ENCODE data around the gene KDM1A.

Gene KDM1A

GRCh38 chr1:23018661-23019093 lies 591 bp upstream of the KDM1A start:
- peak; percentile 23 for ATAC-seq
- TF ChIP-seq ZC3H10 (CRISPR knock-in tag; IDR thresholded peaks at IDR 0.05) (no peak; the same call in 1 of the 2 replicates), RARB (CRISPR knock-in tag; IDR thresholded peaks at IDR 0.05) (no peak), ZNF8 (CRISPR knock-in tag; IDR thresholded peaks at IDR 0.05) (no peak), CSDC2 (CRISPR knock-in tag; IDR thresholded peaks at IDR 0.05) (no peak), SNAI2 (CRISPR knock-in tag; IDR thresholded peaks at IDR 0.05) (no peak), CSRNP3 (CRISPR knock-in tag; IDR thresholded peaks at IDR 0.05) (no peak), TSHZ2 (CRISPR knock-in tag; IDR thresholded peaks at IDR 0.05) (no peak), TOX (CRISPR knock-in tag; IDR thresholded peaks at IDR 0.05; ENCODE audit: borderline replicate concordance) (no peak), PATZ1 (CRISPR knock-in tag; IDR thresholded peaks at IDR 0.05; ENCODE audit: borderline replicate concordance) (no peak)

GRCh38 chr1:23019863-23020625 lies 776 bp downstream of the KDM1A start:
- TF ChIP-seq ZNF565 (CRISPR knock-in tag; conservative IDR thresholded peaks at IDR 0.05; ENCODE audit: low read depth) (no peak), CREB5 (CRISPR knock-in tag; IDR thresholded peaks at IDR 0.05; ENCODE audit: low read depth) (no peak), PPARA (CRISPR knock-in tag; IDR thresholded peaks at IDR 0.05; ENCODE audit: borderline replicate concordance) (no peak), ISL1 (CRISPR knock-in tag; IDR thresholded peaks at IDR 0.05) (no peak), TSHZ2 (CRISPR knock-in tag; IDR thresholded peaks at IDR 0.05) (no peak), CSRNP3 (CRISPR knock-in tag; IDR thresholded peaks at IDR 0.05) (no peak), BACH2 (CRISPR knock-in tag; IDR thresholded peaks at IDR 0.05; ENCODE audit: borderline replicate concordance) (no peak), ZNF8 (CRISPR knock-in tag; IDR thresholded peaks at IDR 0.05) (no peak), ARNTL (CRISPR knock-in tag; IDR thresholded peaks at IDR 0.05; ENCODE audit: borderline replicate concordance, low read depth) (no peak), SNAI2 (CRISPR knock-in tag; IDR thresholded peaks at IDR 0.05) (no peak), ESRRG (CRISPR knock-in tag; IDR thresholded peaks at IDR 0.05) (no peak)
- peak; percentile 51 for ATAC-seq

All from SK-N-SH treated with all-trans-retinoic acid at 6 μM for 48 hours (cell line).